ENCODE results near the gene TSPAN8. TPM values are rescaled to one million over a fixed set of nuclear protein-coding genes. Genes with fewer than 3 reads are reported as not detected.

TSPAN8 gene
- total and polyA plus RNA-seq, 9 of the 15 experiments (the other 6 are each of a cell fraction or from before 2014, with no cell fraction given) = 0.11 to 0.55 (median 0.25) TPM; not detected in 2

DNA sequence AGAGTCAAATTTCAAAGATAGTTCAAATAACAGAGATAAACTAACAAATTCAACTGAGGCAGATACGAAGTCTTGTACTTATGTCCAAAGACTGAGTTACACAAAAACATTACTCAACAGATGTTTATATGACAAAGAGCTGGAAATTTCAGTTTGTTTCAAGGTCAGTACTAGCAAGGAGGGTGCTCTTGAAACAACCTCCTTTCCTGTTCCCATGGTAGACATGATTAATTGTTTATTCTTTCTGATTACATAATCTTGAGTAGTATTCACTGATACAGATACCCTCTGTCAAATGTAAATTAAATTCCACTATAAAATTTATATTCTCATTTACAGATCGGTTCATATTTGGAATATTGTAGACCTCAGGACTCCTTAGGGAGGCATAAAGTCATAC lies 23.4 kb downstream of the TSPAN8 start:
- Histone ChIP-seq H3K9ac (ENCODE audit: insufficient read depth in 1 of 2, low read depth in 2 of 2, low read length in 2 of 2) (no peak overlapping the region), H3K36me3 (ENCODE audit: control insufficient read depth, insufficient read depth, low read length) (no peaks in the 10 kb centered on the region), H3K79me2 (ENCODE audit: control insufficient read depth, insufficient read depth, low read length) (no peaks in the 10 kb centered on the region), H3K9me3 (replicated peaks; ENCODE audit: control insufficient read depth, insufficient read depth, low read depth, low read length) (no peaks in the 10 kb centered on the region), H3K27me3 (ENCODE audit: control insufficient read depth in 2 of 2, insufficient read depth in 2 of 2, low read length in 2 of 2) (0 out of 5 replicates have a peak, but pooled peaks cover 0 to 2% of the 10 kb centered on the region in 2 experiments), H3K27ac (ENCODE audit: extremely low read depth, low read depth, low read length) (no peak overlapping the region), H2AFZ (ENCODE audit: low read depth, low read length) (no peak overlapping the region), H3K4me2 (ENCODE audit: insufficient read depth, low read length) (no peak overlapping the region), H3K9me1 (ENCODE audit: control insufficient read depth, insufficient read depth, low read length) (no peaks in the 10 kb centered on the region), H3K4me3 (no peak overlapping the region), H3K4me1 (replicated peaks in 1 of 2; ENCODE audit: control insufficient read depth in 2 of 2, insufficient read depth in 2 of 2, low read length in 2 of 2) (no peaks in the 10 kb centered on the region), H4K20me1 (replicated peaks; ENCODE audit: control insufficient read depth, insufficient read depth, low read length) (no peaks in the 10 kb centered on the region)
- intact Hi-C loops (cut with micrococcal nuclease) (loop anchor here (10.0 kb wide), 1 partner anchor 620 kb away; the partner anchor contains the start of gene RAB21), in situ Hi-C loops (cut with MboI) (no loop called here)
- no peak for FAIRE-seq
- ChIA-PET POLR2A (no interaction called here), CTCF (ENCODE audit: low intra/inter-chr PET ratio) (no interaction called here)
- ATAC-seq = no peak
- no peak for DNase-seq (ENCODE audit: extremely low read depth in 1 of 4, low spot score in 3 of 4)
- 2% methylated on average over 2 of the region's 2 CpGs for WGBS (ENCODE audit: insufficient coverage, low coverage, missing lambda C conversion rate)
- BruUV-seq (replicated peaks) = no TSS peak
- TF ChIP-seq, protein P1, sequence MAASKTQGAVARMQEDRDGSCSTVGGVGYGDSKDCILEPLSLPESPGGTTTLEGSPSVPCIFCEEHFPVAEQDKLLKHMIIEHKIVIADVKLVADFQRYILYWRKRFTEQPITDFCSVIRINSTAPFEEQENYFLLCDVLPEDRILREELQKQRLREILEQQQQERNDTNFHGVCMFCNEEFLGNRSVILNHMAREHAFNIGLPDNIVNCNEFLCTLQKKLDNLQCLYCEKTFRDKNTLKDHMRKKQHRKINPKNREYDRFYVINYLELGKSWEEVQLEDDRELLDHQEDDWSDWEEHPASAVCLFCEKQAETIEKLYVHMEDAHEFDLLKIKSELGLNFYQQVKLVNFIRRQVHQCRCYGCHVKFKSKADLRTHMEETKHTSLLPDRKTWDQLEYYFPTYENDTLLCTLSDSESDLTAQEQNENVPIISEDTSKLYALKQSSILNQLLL (CRISPR knock-in tag; IDR thresholded peaks at IDR 0.05; ENCODE audit: borderline replicate concordance) = no peak
- TF ChIP-seq, protein P2, sequence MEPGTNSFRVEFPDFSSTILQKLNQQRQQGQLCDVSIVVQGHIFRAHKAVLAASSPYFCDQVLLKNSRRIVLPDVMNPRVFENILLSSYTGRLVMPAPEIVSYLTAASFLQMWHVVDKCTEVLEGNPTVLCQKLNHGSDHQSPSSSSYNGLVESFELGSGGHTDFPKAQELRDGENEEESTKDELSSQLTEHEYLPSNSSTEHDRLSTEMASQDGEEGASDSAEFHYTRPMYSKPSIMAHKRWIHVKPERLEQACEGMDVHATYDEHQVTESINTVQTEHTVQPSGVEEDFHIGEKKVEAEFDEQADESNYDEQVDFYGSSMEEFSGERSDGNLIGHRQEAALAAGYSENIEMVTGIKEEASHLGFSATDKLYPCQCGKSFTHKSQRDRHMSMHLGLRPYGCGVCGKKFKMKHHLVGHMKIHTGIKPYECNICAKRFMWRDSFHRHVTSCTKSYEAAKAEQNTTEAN (CRISPR knock-in tag; IDR thresholded peaks at IDR 0.05) = no peak
- TF ChIP-seq, protein P3, sequence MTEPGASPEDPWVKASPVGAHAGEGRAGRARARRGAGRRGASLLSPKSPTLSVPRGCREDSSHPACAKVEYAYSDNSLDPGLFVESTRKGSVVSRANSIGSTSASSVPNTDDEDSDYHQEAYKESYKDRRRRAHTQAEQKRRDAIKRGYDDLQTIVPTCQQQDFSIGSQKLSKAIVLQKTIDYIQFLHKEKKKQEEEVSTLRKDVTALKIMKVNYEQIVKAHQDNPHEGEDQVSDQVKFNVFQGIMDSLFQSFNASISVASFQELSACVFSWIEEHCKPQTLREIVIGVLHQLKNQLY (CRISPR knock-in tag; conservative IDR thresholded peaks at IDR 0.05) = no peak
- no peak for TF ChIP-seq NR1H2 (CRISPR knock-in tag; IDR thresholded peaks at IDR 0.05)
- no peak for TF ChIP-seq TCF7 (IDR thresholded peaks at IDR 0.05; ENCODE audit: borderline replicate concordance)
- TF ChIP-seq, protein P4, sequence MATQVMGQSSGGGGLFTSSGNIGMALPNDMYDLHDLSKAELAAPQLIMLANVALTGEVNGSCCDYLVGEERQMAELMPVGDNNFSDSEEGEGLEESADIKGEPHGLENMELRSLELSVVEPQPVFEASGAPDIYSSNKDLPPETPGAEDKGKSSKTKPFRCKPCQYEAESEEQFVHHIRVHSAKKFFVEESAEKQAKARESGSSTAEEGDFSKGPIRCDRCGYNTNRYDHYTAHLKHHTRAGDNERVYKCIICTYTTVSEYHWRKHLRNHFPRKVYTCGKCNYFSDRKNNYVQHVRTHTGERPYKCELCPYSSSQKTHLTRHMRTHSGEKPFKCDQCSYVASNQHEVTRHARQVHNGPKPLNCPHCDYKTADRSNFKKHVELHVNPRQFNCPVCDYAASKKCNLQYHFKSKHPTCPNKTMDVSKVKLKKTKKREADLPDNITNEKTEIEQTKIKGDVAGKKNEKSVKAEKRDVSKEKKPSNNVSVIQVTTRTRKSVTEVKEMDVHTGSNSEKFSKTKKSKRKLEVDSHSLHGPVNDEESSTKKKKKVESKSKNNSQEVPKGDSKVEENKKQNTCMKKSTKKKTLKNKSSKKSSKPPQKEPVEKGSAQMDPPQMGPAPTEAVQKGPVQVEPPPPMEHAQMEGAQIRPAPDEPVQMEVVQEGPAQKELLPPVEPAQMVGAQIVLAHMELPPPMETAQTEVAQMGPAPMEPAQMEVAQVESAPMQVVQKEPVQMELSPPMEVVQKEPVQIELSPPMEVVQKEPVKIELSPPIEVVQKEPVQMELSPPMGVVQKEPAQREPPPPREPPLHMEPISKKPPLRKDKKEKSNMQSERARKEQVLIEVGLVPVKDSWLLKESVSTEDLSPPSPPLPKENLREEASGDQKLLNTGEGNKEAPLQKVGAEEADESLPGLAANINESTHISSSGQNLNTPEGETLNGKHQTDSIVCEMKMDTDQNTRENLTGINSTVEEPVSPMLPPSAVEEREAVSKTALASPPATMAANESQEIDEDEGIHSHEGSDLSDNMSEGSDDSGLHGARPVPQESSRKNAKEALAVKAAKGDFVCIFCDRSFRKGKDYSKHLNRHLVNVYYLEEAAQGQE (IDR thresholded peaks at IDR 0.05; ENCODE audit: borderline replicate concordance) = no peak
- TF ChIP-seq, protein P4 (CRISPR knock-in tag; IDR thresholded peaks at IDR 0.05; ENCODE audit: low read depth) = no peak
- TF ChIP-seq MYBL2 (IDR thresholded peaks at IDR 0.05; ENCODE audit: low read depth) = no peak
- TF ChIP-seq MYBL2 (CRISPR knock-in tag; IDR thresholded peaks at IDR 0.05; ENCODE audit: borderline replicate concordance) = no peak
